NCI-H69 (cell line): ENCODE results near the gene RPS10.

Experiments
- DNase-seq: peaks from one replicate; lab custom pipeline; 2025; lab: John Stamatoyannopoulos, UW

Gene RPS10

DNA sequence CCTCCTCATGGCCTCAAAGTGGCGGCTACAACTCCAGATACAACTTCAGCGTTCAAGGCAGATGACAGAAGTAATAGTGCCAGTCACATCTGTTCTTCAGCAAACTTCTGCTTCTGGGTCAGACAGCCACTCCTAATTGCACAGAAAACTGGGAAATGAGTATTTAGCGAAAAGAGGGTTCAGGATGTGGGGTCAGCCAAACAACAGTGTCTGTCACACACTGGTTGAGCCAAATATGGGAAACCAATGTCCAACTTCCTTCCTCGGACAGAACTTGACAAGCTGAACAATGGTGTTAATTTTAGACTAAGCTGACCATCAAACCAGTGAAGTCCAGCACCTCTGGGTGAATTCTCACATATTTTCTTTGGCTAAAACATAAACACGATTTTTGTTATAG lies 55.5 kb downstream of the RPS10 start:
- no peak for DNase-seq

DNA sequence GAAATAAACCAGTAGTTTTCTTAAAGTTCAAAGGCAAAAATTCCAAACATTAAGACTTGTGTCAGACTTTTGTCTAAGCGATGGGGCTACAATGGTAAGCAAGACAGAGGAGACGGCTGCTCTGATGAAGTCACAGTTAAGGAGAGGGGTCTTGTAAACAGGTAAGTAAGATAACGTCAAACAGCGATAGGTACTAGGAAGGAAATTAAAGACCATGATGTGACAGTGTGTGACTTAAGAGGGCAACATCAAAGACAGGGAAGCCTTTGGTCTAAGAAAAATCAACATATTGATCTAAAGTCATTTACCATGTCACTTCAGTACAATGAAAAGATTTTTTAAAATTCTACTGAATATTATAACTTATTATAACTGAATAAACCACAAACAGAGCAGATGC lies 56.5 kb downstream of the RPS10 start:
- no peak for DNase-seq
